GM21360 (cell line): ENCODE measurements around the gene SMPDL3B.
"Not testable (repeated sequence)": the region's sequence is repeated elsewhere in the genome, so short reads cannot be mapped to it uniquely, and the experiment has no call there.

Experiments
- ATAC-seq: cut with Tn5 transposase; IDR thresholded peaks from one replicate; pipeline ENCODE4 v1.9.1; 2021; ENCODE audit warnings: mild to moderate bottlenecking, moderate library complexity; ENCODE audit not compliant: unreplicated experiment

The SMPDL3B gene

GRCh38 chr1:27967884-27968466 lies 33.2 kb downstream of the SMPDL3B start:
- ATAC-seq = no peak

GRCh38 chr1:27968692-27969091 lies 33.9 kb downstream of the SMPDL3B start:
- no peak for ATAC-seq

- no peak for ATAC-seq
Observed at GRCh38 chr1:27970401-27970800, 35.6 kb downstream of the SMPDL3B start.

- no peak for ATAC-seq
Observed at GRCh38 chr1:27971674-27972073, 36.9 kb downstream of the SMPDL3B start.

GRCh38 chr1:27972141-27972540 lies 37.3 kb downstream of the SMPDL3B start:
- no peak for ATAC-seq

- no peak for ATAC-seq
Observed at GRCh38 chr1:27973771-27974416, 39.1 kb downstream of the SMPDL3B start.

- no peak for ATAC-seq
Observed at GRCh38 chr1:27974417-27974781, 39.6 kb downstream of the SMPDL3B start.

GRCh38 chr1:27979151-27979858 lies 44.5 kb downstream of the SMPDL3B start:
- ATAC-seq = no peak

GRCh38 chr1:27979859-27980201 lies 45.0 kb downstream of the SMPDL3B start:
- no peak for ATAC-seq

GRCh38 chr1:27980216-27980845 lies 45.5 kb downstream of the SMPDL3B start:
- ATAC-seq = no peak

GRCh38 chr1:27981145-27981544 lies 46.3 kb downstream of the SMPDL3B start:
- ATAC-seq = no peak

GRCh38 chr1:27990920-27991537 lies 56.2 kb downstream of the SMPDL3B start:
- no peak for ATAC-seq

- ATAC-seq = no peak
Observed at GRCh38 chr1:27992276-27992675, 57.5 kb downstream of the SMPDL3B start.

GRCh38 chr1:27993241-27993640 lies 58.4 kb downstream of the SMPDL3B start:
- no peak for ATAC-seq

GRCh38 chr1:27994060-27994459 lies 59.3 kb downstream of the SMPDL3B start:
- no peak for ATAC-seq

- ATAC-seq = not testable (repeated sequence)
Observed at GRCh38 chr1:27994526-27994925, 59.7 kb downstream of the SMPDL3B start.

GRCh38 chr1:27999055-27999454 lies 64.3 kb downstream of the SMPDL3B start:
- no peak for ATAC-seq

GRCh38 chr1:28002600-28002999 lies 67.8 kb downstream of the SMPDL3B start:
- no peak for ATAC-seq

GRCh38 chr1:28003117-28003516 lies 68.3 kb downstream of the SMPDL3B start:
- not testable (repeated sequence) for ATAC-seq
